Left ventricle myocardium inferior (tissue), 1 donor: Measurements from ENCODE around the gene BEAN1. TPM values are rescaled to one million over a fixed set of nuclear protein-coding genes. Genes with fewer than 3 reads are reported as not detected.

ENCODE experiments used
- DNase-seq: peaks from one replicate; pipeline ENCODE4 v3.0.0-alpha.2; 2020
- H3K27ac ChIP-seq: fragments of 200-600 bp; replicated peaks from 2 replicates; pipeline ENCODE4 v1.8.0; 2021
- H3K27me3 ChIP-seq: fragments of 200-600 bp; 2 replicates; pipeline ENCODE4 v1.8.0; 2021; ENCODE audit warnings: low read depth
- H3K36me3 ChIP-seq: fragments of 200-600 bp; 2 replicates; pipeline ENCODE4 v1.8.0; 2021
- H3K4me1 ChIP-seq: fragments of 200-600 bp; 2 replicates; pipeline ENCODE4 v1.8.0; 2021
- H3K4me3 ChIP-seq: fragments of 200-600 bp; 2 replicates; pipeline ENCODE4 v1.8.0; 2021; ENCODE audit warnings: mild to moderate bottlenecking, moderate library complexity
- H3K9me3 ChIP-seq: fragments of 200-600 bp; replicated peaks from 2 replicates; pipeline ENCODE4 v1.8.0; 2021
- CTCF ChIP-seq: fragments of 200-600 bp; IDR thresholded peaks from 2 replicates; pipeline ENCODE4 v1.8.0; 2021; ENCODE audit warnings: antibody characterized with exemption, mild to moderate bottlenecking, borderline replicate concordance
- intact Hi-C: fragments of 100-400 bp; cut with micrococcal nuclease; formaldehyde crosslinking; loops from one replicate; pipeline ENCODE4 v1.11.0; 2022
- total RNA-seq: library from RNA; stranded (reverse); fragmentation: NEBNext Ultra II Directional; extraction: Animal tissue kit (Norgen Biotek cat#: 25700); gene quantifications from one replicate; pipeline ENCODE4 v1.2.1, GENCODE V29; 2021
- donor health status: DM: no; HTN: yes; CAD: no; lungs with severe emphysema.

Gene BEAN1
- total RNA-seq, 1 donor from 2014 or later = 0.33 TPM

- no peak for DNase-seq
- Histone ChIP-seq H3K4me1 (peaks cover 15% of the 10 kb centered on the region), H3K9me3 (no peaks in the 10 kb centered on the region), H3K27me3 (peaks cover 14% of the 10 kb centered on the region), H3K27ac (no peak overlapping the region), H3K4me3 (no peak overlapping the region), H3K36me3 (no peaks in the 10 kb centered on the region)
- TF ChIP-seq CTCF = no peak
- intact Hi-C loops = no loop called here
These were observed 48.1 kb downstream of the BEAN1 start for GRCh38 chr16:66475232-66475631.

- H3K9me3 ChIP-seq = no peaks in the 10 kb centered on the region
- H3K27me3 ChIP-seq = peaks cover 14% of the 10 kb centered on the region
- no peak overlapping the region for H3K27ac ChIP-seq
- no peak for TF ChIP-seq CTCF
- H3K36me3 ChIP-seq = no peaks in the 10 kb centered on the region
- H3K4me3 ChIP-seq = no peak overlapping the region
- H3K4me1 ChIP-seq = peaks cover 15% of the 10 kb centered on the region
- intact Hi-C loops = no loop called here
- DNase-seq = no peak
These were observed 49.4 kb downstream of the BEAN1 start for GRCh38 chr16:66476328-66477027.

- Histone ChIP-seq H3K27ac (no peak overlapping the region), H3K4me1 (peaks cover 15% of the 10 kb centered on the region), H3K4me3 (no peak overlapping the region), H3K36me3 (no peaks in the 10 kb centered on the region), H3K27me3 (peaks cover 14% of the 10 kb centered on the region), H3K9me3 (no peaks in the 10 kb centered on the region)
- no peak for DNase-seq
- intact Hi-C loops = no loop called here
- no peak for TF ChIP-seq CTCF
These were observed 50.0 kb downstream of the BEAN1 start for GRCh38 chr16:66477028-66477515.

- Histone ChIP-seq H3K4me3 (no peak overlapping the region), H3K9me3 (no peaks in the 10 kb centered on the region), H3K36me3 (no peaks in the 10 kb centered on the region), H3K27me3 (peaks cover 14% of the 10 kb centered on the region), H3K27ac (no peak overlapping the region), H3K4me1 (peaks cover 15% of the 10 kb centered on the region)
- peak; percentile 73 for DNase-seq
- intact Hi-C loops = no loop called here
- peak; percentile 83 for TF ChIP-seq CTCF
These were observed 51.8 kb downstream of the BEAN1 start for GRCh38 chr16:66478733-66479511.

GRCh38 chr16:66479661-66480264, 52.7 kb downstream of the BEAN1 start:
- Histone ChIP-seq H3K4me3 (no peak overlapping the region), H3K4me1 (peaks cover 15% of the 10 kb centered on the region), H3K9me3 (no peaks in the 10 kb centered on the region), H3K27ac (no peak overlapping the region), H3K27me3 (peaks cover 14% of the 10 kb centered on the region), H3K36me3 (no peaks in the 10 kb centered on the region)
- no peak for TF ChIP-seq CTCF
- no peak for DNase-seq
- intact Hi-C loops = loop anchor here (5.0 to 10.0 kb wide), 2 partner anchors 72 to 125 kb away; no protein-coding TSS in a partner anchor
